GM18867 (cell line): ENCODE results near the gene ARID5A.
A peak's percentile ranks its signal among the peaks of the same experiment; 100 is the strongest.
"Not testable (repeated sequence)": the region's sequence is repeated elsewhere in the genome, so short reads cannot be mapped to it uniquely, and the experiment has no call there.

ENCODE experiments used
- ATAC-seq: cut with Tn5 transposase; IDR thresholded peaks from one replicate; pipeline ENCODE4 v1.9.1; 2021; ENCODE audit warnings: mild to moderate bottlenecking, moderate library complexity; ENCODE audit not compliant: unreplicated experiment

The ARID5A gene

GRCh38 chr2:96554293-96555145 lies 18.0 kb downstream of the ARID5A start:
- ATAC-seq: peak; percentile 53

GRCh38 chr2:96555146-96555610 lies 18.6 kb downstream of the ARID5A start:
- ATAC-seq: no peak

DNA sequence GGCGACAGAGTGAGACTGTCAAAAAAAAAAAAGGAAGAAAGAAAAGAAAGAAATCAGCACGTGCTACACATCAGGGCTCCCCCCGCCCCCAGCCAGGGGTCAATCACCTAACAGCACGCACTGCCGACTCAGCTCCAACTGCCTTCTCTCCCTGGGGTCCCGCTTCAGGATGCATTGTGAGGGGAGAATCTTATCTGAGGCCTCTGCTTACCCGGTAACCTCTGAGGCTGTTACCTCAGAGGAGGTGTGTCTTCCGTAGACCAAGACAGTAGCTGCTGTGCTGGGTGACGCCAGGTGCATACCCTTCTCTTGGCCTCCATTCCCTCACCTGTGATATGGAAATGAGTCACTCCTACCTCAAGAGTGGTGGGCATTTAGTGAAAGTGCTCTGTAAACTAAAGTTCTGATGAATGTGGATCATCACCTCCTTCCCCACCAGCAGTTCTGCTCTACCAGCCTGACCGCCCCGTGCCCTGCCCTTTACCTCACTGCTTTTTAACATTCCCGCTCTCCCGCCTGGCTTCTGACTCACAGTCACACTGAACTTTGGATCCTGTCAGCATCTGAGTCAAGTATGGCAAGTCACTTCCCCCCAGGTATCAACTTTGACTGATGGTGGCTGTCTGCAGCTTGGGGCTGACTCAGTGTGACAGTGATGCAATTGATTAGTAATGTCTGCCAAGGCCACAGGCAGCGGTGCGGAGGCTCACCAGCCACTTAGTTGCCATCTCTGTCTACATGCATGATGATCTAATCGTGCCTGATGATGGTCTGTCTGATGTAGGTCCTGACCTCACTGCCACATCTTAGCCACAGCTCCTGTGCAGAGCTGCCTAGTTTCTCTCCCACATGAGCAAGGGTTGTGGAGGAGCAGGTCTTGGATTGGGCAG lies 20.1 kb downstream of the ARID5A start:
- no peak for ATAC-seq

DNA sequence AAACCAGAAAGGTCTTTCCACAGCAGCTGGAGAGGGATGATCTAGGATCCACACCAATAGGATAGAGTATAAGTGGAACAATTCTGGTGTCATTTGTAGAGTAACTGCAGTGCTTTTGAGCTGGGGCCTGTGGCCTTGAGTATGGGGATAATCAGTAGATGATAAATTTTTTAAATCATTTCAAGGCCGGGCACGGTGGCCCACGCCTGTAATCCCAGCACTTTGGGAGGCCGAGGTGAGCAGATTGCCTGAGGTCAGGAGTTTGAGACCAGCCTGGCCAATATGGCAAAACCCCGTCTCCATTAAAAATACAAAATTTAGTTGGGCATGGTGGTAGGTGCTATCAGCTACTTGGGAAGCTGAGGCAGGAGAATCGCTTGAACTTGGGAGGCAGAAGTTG lies 20.9 kb downstream of the ARID5A start:
- not testable (repeated sequence) for ATAC-seq

DNA sequence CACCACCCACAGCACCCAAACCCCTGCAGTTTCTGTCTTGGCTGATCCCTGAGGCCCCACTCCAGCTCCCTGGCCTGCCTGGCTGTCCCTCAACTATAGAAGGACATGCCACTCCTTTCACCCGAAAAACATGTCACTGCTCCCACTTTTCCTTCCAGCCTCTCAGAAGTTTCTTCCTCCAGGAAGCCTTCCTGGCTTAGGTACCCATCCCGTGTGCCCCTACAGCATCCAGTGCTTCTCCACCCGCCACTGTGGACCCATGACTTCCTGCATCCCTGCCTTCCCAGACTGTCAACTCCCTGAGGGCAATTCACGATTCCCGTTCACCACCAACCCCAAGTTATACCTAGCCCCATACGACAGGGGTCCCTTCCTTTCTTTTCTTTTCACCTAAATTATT lies 21.5 kb downstream of the ARID5A start:
- ATAC-seq: no peak

- no peak for ATAC-seq
These were observed 21.9 kb downstream of the ARID5A start for GRCh38 chr2:96558485-96558884.

DNA sequence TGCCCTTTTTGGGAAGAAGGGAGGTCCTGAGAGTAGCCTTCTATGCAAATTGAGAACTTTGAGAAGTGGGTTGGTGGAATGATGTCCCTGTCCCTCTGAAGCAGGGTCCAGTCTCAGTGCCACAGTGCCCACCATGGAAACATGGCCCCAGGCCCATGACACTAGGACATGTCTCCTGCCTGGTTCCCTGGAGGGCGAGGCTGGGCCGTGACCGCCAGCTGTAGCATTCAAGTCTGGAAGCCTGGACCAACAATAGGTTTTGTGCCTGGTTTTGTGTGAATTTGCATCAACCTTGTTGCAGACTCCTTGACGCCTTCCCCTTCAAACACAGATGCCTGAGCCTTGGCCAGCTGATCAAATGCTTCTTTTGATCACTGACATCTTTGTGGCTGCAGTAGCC lies 27.5 kb downstream of the ARID5A start:
- ATAC-seq: no peak

- no peak for ATAC-seq
These were observed 28.0 kb downstream of the ARID5A start for GRCh38 chr2:96564563-96564962.

- ATAC-seq: no peak
These were observed 28.6 kb downstream of the ARID5A start for GRCh38 chr2:96565111-96565510.

DNA sequence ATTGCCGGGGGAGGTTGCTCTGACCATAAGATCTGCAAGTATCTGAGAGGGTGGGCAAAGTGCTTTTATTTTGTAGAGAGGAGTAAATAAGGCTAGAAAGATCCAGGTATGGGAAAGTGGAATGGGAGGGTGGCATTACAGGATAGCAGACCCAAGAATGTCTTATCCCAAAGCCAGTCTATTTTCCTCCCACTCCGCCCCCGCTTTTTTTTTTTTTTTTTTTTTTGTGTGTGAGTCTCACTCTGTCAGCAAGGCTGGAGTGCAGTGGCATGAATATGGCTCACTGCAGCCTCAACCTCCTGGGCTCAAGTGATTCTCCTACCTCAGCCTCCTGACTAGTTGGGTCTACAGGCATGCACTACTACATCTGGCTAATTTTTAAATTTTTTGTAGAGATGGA lies 31.5 kb downstream of the ARID5A start:
- ATAC-seq: no peak

DNA sequence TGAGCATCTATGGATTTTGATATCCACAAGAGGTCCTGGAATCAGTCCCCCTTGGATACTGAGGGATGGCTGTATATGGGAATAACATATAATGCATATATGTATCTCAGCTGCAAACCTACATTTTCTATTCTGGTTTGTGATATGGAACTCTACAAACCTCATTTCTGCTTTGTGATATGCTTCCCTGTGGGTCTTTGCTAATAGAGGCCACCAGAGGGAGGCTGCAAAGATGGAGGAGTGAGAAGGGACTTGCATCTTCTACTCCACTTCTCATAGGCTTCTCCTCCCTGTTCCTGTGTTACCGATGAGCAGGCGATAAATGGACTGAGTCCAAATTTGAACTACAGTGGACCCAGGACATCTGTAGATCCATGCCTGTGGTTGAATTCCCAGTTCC lies 37.8 kb downstream of the ARID5A start:
- no peak for ATAC-seq

- no peak for ATAC-seq
These were observed 39.4 kb downstream of the ARID5A start for GRCh38 chr2:96575785-96576456.

DNA sequence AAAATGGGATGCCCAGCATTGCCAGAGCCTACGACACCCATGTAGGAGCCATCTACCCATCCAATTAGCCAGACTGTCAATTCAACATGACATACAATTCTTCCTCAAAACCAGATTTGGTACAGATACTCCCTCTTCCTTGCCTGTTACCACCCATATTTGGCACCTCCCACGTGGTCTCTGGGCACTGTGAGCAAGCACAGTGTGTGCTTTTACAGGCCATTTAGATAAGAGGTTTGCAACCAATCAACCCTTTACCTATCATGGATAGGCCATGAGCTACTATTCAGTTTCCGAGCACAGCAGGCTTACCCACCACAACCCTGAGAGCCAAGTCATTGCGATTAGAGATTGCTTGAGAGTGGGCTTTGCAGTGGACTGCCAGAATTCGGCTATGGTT lies 40.9 kb downstream of the ARID5A start:
- no peak for ATAC-seq

- ATAC-seq: no peak
These were observed 42.2 kb downstream of the ARID5A start for GRCh38 chr2:96578731-96579130.

GRCh38 chr2:96579422-96579821 lies 42.9 kb downstream of the ARID5A start:
- ATAC-seq: no peak

DNA sequence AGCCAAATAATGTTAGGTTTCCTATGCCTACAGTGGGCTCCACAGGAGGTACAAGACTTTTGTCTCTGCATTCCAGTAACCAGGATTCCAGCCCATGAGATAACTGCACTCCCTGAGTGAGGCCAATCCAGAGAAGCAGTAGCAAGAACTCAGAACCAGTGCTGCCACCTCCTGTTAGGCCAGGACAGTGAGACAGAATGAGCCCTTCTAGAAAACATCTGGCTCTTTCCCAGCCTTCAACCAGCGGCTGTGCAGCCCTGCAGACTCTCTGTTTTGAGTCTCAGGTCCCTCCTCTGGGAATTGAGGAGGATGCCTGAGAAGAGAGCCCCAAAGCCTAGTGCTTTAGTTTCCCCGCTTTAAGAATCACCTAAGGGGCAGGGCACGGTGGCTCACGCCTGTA lies 44.2 kb downstream of the ARID5A start:
- no peak for ATAC-seq

DNA sequence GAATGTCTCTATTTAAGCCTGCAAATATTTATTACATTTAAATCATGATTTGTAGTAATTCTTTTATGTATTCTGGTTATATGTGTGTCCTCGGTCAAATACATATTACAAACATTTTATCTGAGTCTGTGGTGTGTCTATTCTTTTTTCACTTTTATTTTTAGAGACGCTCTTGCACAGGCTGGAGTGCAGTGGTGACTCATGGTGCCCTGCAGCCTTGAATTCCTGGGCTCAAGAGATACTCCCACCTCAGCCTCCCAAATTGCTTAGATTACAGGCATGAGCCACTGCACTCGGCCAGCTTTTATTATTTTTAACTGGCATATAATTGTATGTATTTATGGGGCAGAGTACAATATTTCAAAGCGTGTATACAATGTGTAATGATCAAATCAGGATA lies 47.5 kb downstream of the ARID5A start:
- no peak for ATAC-seq

GRCh38 chr2:96587843-96588242 lies 51.3 kb downstream of the ARID5A start:
- no peak for ATAC-seq

DNA sequence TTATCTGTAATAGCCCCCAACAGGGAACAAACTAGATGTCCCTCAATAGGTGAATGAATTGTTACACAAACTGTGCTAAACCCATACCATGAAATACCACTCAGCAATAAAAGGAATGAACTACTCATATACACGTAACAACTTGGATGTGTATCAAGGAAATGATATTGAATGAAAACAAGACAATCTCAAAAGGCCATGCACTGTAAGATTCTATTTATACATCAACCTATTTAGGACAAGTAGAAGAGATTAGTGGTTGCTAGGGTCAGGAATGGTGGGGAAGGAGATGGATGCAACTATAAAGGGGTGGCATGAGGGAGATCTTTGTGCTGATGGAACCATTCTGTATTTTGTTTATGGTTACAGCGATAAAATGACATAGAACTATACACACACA lies 54.5 kb downstream of the ARID5A start:
- no peak for ATAC-seq

DNA sequence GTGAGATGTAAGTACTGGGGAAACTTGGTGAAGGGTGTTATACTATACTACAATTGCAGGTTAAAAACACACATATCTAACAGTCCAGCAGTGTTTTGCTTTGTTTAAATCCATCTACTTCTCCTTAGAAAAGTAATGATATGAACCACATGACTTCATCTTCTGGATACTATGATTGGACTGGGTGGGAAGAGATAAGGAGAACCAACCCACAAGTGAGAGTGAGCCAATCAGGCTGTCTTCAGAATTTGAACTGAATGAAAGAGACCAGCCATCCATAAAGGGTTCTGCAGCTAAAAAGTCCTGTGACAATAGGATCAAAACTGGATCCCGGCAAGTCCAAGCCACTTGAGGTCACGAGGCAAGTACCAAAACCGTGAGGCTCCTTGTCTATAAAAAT lies 54.9 kb downstream of the ARID5A start:
- no peak for ATAC-seq

DNA sequence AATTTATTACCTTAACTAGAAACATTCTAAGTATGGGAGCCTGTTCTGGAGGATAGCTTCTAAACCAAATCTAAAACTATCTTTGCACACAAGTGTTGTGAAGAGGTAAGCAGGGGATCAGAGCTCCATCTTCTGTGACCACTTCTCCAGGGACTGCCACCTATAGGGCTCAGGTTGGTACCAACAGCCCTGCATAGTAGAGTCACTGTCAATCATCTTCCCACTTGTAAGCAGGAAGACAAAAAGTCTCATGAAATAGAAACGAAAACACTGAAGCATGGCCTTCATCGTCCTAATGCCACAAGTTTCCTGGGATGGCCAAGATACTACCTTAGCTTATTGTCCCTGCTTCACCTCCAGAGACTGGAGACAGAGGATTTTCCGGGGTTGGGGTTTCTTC lies 57.7 kb downstream of the ARID5A start:
- no peak for ATAC-seq
